C4-2B (cell line): ENCODE data around the gene CALML4.
A peak's percentile ranks its signal among the peaks of the same experiment; 100 is the strongest.

Experiments used
- H3K27ac ChIP-seq: fragments of 450-650 bp; 2 replicates; pipeline ENCODE4 v1.5.1; 2017
- ZFX ChIP-seq: fragments of 450-650 bp; IDR thresholded peaks from 2 replicates; pipeline ENCODE4 v1.6.1; 2017
- TF ChIP-seq, protein P1 (sequence below): fragments of 450-650 bp; conservative IDR thresholded peaks from 2 replicates; pipeline ENCODE4 v1.5.1; 2017; ENCODE audit warnings: mild to moderate bottlenecking

Gene CALML4

DNA sequence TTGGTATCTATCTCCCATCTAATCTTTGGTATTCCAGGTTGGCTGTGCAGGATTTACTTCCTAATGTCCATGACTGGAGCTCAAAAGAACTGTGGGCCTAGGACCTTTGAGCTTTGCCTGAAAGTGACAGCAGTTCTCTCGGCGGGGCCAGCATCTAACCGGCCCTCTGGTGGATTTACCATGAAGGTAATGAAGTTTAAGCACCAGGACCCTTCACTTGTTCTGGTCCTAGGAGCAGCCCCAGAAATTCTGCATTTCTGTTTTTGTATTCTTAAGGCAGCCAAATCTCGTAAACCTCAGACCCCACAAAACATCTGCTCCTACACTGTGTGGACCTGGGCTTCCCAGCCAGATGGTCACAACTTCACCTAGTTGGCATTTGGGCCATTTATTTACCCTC is 13.0 kb downstream of the CALML4 start:
- TF ChIP-seq, protein P1, sequence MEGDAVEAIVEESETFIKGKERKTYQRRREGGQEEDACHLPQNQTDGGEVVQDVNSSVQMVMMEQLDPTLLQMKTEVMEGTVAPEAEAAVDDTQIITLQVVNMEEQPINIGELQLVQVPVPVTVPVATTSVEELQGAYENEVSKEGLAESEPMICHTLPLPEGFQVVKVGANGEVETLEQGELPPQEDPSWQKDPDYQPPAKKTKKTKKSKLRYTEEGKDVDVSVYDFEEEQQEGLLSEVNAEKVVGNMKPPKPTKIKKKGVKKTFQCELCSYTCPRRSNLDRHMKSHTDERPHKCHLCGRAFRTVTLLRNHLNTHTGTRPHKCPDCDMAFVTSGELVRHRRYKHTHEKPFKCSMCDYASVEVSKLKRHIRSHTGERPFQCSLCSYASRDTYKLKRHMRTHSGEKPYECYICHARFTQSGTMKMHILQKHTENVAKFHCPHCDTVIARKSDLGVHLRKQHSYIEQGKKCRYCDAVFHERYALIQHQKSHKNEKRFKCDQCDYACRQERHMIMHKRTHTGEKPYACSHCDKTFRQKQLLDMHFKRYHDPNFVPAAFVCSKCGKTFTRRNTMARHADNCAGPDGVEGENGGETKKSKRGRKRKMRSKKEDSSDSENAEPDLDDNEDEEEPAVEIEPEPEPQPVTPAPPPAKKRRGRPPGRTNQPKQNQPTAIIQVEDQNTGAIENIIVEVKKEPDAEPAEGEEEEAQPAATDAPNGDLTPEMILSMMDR = no peak
- no peak for TF ChIP-seq ZFX
- no peak overlapping the region for H3K27ac ChIP-seq

DNA sequence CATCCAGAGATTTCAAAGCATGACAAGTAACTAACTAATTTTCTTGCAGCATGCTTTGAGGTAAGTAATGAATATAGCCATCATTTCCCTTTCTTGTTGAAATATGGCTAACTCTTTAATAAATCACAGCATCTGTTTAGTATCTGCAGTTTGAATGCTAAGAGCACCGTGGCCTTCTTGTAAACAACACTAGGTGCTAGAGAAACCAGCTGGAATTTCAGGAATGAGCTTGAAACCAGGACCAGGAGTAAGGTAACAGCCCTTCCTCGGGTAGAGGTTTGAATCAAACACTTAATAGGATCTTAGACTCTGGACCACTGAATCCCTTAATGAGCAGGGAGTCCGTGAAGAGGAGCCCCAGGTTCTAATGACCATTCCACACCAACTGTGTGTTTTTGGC is 13.6 kb downstream of the CALML4 start:
- TF ChIP-seq ZFX = no peak
- TF ChIP-seq, protein P1 = no peak
- H3K27ac ChIP-seq = no peak overlapping the region

DNA sequence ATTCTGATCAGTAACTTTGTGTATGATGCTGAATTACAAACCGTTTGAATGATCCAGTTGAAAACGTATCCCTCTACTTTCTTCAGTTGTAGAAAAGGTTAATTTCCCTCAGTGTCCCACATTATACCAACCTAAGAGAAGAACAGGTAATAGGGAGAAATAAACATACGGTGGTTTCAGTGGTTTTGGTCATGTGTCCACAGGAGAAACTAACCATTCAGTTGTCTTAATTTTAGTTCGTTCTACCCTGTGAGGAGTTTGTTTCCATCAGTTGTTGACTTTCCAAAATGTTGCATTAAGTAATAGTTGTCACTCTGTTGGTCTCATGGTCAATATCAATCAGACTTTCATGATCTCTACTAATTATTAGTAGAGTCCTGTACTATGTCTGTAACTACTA is 15.1 kb downstream of the CALML4 start:
- TF ChIP-seq, protein P1 = no peak
- TF ChIP-seq ZFX = no peak
- H3K27ac ChIP-seq = no peak overlapping the region

DNA sequence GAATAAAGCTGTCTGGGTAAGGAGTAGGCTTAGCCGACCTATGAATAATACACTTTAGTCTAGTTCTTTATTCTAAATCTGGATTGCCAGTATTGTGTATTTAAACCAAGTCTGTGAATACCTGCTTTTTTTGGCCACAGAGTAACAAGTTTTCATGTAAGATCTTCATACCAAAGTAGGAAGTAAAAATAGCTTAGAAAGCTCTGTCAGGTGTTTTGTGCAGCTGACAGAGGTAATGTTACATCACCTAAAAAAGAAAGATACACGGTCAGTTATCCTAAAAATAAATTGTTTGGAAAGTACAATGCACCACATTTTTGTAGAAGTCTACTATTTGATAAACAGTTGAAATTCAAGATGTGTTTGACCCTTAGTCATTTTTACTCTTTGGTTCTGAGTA is 16.5 kb downstream of the CALML4 start:
- TF ChIP-seq, protein P1 = no peak
- no peak for TF ChIP-seq ZFX
- no peak overlapping the region for H3K27ac ChIP-seq

DNA sequence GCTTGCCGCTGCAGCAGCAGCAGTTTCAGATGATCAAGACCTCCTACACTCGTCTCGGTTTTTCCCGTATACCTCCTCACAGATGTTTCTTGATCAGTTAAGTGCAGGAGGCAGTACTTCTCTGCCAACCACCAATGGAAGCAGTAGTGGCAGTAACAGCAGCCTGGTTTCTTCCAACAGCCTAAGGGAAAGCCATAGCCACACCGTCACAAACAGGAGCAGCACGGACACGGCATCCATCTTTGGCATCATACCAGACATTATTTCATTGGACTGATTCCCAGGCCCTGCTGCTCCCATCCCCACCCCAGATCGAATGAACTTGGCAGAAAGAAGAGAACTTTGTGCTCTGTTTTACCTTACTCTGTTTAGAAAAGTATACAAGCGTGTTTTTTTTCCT is 17.6 kb downstream of the CALML4 start:
- peak overlapping the region; percentile 47 for H3K27ac ChIP-seq
- TF ChIP-seq, protein P1 = no peak
- no peak for TF ChIP-seq ZFX

DNA sequence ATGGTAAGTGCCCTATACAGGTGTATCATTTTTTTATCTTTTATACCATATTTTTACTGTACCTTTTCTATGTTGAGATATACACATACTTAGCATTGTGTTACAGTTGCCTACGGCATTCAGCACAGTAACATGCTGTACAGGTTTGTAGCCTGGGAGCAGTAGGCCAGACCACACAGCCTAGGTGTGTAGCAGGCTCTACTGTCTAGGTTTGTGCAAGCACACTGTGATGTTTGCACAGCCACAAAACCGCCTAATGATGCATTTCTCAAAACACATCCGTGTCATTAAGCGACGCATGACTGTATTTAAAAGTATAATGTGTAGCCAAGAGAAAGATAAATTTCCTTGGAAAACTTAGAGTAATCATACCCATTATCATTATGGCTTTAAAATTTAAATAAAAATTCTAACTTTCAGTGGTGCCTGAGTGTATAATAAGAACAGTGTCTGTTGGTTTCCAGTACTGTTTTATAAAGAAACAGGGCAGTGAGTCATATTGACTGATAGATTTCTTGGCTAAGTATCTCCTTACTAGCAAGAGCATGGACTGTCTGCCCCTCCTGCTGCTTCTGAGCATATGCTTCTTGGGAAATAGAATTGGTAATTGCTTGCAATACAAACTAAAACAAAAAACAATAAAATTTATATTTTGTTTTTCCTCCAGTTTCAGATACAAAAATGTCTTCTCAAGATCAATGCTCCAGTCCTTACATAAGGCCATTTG is 18.3 kb downstream of the CALML4 start:
- H3K27ac ChIP-seq = no peak overlapping the region
- TF ChIP-seq ZFX = no peak

DNA sequence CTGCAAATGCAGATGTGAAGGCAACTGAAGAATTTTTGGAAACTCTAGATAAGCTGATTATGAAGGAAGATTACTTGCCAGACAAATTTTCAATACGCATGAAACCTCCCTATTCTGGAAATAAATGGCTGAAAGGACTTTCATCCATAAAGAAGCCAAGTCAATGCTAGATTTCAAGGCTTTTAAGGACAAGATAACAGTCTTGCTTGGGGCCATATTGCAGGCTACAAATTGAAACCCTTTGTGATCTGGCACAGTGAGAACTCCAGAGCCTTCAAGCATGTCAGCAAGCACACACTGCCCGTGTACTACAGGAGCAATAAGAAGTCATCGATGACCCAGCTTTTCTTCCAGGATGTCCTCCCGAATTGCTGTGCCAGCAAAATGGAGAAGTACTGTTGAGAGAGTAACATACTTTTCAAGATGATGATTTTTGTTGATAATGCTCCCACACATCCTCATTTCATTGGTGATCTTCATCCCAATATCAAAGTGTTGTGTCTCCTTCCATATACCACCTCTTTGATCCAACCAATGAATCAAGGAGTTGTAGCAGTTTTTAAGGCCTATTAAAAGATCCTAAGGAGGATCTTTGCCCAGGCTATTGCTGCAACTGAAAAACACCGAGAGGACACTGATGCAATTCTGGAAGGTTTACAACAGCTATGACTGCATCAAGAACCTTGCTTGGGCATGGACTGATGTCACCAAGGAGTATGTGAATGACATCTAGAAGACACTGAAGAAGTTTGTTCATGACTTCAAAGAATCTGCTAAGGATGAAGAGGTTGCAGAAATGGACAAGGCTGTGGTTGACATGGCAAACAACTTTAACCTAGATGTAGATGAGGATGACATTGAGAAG is 20.3 kb downstream of the CALML4 start:
- no peak for TF ChIP-seq ZFX
- TF ChIP-seq, protein P1 = no peak
- no peak overlapping the region for H3K27ac ChIP-seq
